ENCODE measurements around the gene GRIN2C.

The GRIN2C gene

GRCh38 chr17:74901353-74902135, 41.9 kb upstream of the GRIN2C start:
- Histone ChIP-seq H3K4me1 (ENCODE audit: insufficient read depth, low read length, poor library complexity, severe bottlenecking) (no peaks in the 10 kb centered on the region), H3K79me2 (ENCODE audit: insufficient read depth, low read length) (no peaks in the 10 kb centered on the region), H3K9me2 (replicated peaks; ENCODE audit: low read depth, low read length) (no peaks in the 10 kb centered on the region), H3K27me3 (ENCODE audit: insufficient read depth, low read length, poor library complexity, severe bottlenecking) (no peaks in the 10 kb centered on the region), H3K9ac (ENCODE audit: low read depth, low read length, poor library complexity, severe bottlenecking) (no peak overlapping the region), H3F3A (ENCODE audit: low read depth) (no peaks in the 10 kb centered on the region), H4K20me1 (ENCODE audit: insufficient read depth, low read length, poor library complexity, severe bottlenecking) (no peaks in the 10 kb centered on the region), H2AFZ (ENCODE audit: low read length) (no peak overlapping the region), H3K4me2 (ENCODE audit: low read depth, low read length, poor library complexity, severe bottlenecking) (no peak overlapping the region), H3K36me3 (ENCODE audit: insufficient read depth, low read length) (no peaks in the 10 kb centered on the region), H3K4me3 (ENCODE audit: low read length, poor library complexity, severe bottlenecking) (no peak overlapping the region), H3K9me3 (ENCODE audit: insufficient read depth, low read depth, low read length) (no peaks in the 10 kb centered on the region)
- TF ChIP-seq, protein P1, sequence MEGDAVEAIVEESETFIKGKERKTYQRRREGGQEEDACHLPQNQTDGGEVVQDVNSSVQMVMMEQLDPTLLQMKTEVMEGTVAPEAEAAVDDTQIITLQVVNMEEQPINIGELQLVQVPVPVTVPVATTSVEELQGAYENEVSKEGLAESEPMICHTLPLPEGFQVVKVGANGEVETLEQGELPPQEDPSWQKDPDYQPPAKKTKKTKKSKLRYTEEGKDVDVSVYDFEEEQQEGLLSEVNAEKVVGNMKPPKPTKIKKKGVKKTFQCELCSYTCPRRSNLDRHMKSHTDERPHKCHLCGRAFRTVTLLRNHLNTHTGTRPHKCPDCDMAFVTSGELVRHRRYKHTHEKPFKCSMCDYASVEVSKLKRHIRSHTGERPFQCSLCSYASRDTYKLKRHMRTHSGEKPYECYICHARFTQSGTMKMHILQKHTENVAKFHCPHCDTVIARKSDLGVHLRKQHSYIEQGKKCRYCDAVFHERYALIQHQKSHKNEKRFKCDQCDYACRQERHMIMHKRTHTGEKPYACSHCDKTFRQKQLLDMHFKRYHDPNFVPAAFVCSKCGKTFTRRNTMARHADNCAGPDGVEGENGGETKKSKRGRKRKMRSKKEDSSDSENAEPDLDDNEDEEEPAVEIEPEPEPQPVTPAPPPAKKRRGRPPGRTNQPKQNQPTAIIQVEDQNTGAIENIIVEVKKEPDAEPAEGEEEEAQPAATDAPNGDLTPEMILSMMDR (conservative IDR thresholded peaks at IDR 0.05; ENCODE audit: low read length), result no peak

- TF ChIP-seq, protein P1 (conservative IDR thresholded peaks at IDR 0.05; ENCODE audit: low read length), result no peak
- TF ChIP-seq EZH2phosphoT487 (IDR thresholded peaks at IDR 0.05; ENCODE audit: borderline replicate concordance), result no peak
- no peak overlapping the region for H3K9ac ChIP-seq (ENCODE audit: low read depth, low read length, poor library complexity, severe bottlenecking)
- H3K79me2 ChIP-seq (ENCODE audit: insufficient read depth, low read length), result no peaks in the 10 kb centered on the region
- H3K9me2 ChIP-seq (replicated peaks; ENCODE audit: low read depth, low read length), result no peaks in the 10 kb centered on the region
- H4K20me1 ChIP-seq (ENCODE audit: insufficient read depth, low read length, poor library complexity, severe bottlenecking), result no peaks in the 10 kb centered on the region
- no peaks in the 10 kb centered on the region for H3F3A ChIP-seq (ENCODE audit: low read depth)
- H3K36me3 ChIP-seq (ENCODE audit: insufficient read depth, low read length), result no peaks in the 10 kb centered on the region
- H3K4me3 ChIP-seq (ENCODE audit: low read length, poor library complexity, severe bottlenecking), result no peak overlapping the region
- H3K9me3 ChIP-seq (ENCODE audit: insufficient read depth, low read depth, low read length), result no peaks in the 10 kb centered on the region
- H3K4me2 ChIP-seq (ENCODE audit: low read depth, low read length, poor library complexity, severe bottlenecking), result no peak overlapping the region
- no peaks in the 10 kb centered on the region for H3K4me1 ChIP-seq (ENCODE audit: insufficient read depth, low read length, poor library complexity, severe bottlenecking)
- H2AFZ ChIP-seq (ENCODE audit: low read length), result no peak overlapping the region
- no peaks in the 10 kb centered on the region for H3K27me3 ChIP-seq (ENCODE audit: insufficient read depth, low read length, poor library complexity, severe bottlenecking)
Measured at GRCh38 chr17:74900208-74900607, 40.5 kb upstream of the GRIN2C start.

DNA sequence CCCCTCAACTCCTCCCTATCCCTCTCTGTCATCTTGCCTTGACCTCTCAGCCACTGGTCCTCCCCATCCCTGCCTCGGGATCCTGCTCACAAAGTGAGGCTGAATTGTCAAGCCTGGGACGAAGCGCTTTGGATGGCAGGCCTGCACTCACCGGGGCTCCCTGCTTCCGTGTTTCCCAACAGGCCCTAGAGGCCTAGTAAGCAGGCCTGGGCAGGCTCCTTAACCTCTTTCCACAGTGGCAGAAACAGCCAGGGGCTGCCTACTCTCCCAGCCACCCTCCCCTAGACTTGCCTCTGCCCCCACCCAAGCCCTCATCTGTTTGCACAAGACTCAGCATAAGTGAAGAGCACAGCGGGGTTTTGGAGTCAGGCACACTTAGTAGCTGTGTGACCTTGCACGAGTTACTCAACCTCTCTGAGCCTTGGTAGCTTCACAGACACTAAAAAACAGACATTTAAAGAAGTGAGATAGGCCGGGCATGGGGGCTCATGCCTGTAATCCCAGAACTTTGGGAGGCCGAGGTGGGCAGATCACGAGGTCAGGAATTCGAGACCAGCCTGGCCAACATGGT, 38.8 kb upstream of the GRIN2C start:
- H3K9me2 ChIP-seq (replicated peaks; ENCODE audit: low read depth, low read length), result no peaks in the 10 kb centered on the region
- no peaks in the 10 kb centered on the region for H3K27me3 ChIP-seq (ENCODE audit: insufficient read depth, low read length, poor library complexity, severe bottlenecking)
- no peaks in the 10 kb centered on the region for H4K20me1 ChIP-seq (ENCODE audit: insufficient read depth, low read length, poor library complexity, severe bottlenecking)

More for the DNA sequence above, 38.8 kb upstream of the GRIN2C start:
- H3K4me2 ChIP-seq (ENCODE audit: low read depth, low read length, poor library complexity, severe bottlenecking), result no peak overlapping the region
- no peak overlapping the region for H3K9ac ChIP-seq (ENCODE audit: low read depth, low read length, poor library complexity, severe bottlenecking)
- no peak overlapping the region for H3K4me3 ChIP-seq (ENCODE audit: low read length, poor library complexity, severe bottlenecking)
- no peaks in the 10 kb centered on the region for H3K36me3 ChIP-seq (ENCODE audit: insufficient read depth, low read length)
- no peaks in the 10 kb centered on the region for H3K4me1 ChIP-seq (ENCODE audit: insufficient read depth, low read length, poor library complexity, severe bottlenecking)
- H3K9me3 ChIP-seq (ENCODE audit: insufficient read depth, low read depth, low read length), result no peaks in the 10 kb centered on the region
- TF ChIP-seq, protein P1 (conservative IDR thresholded peaks at IDR 0.05; ENCODE audit: low read length), result no peak
- TF ChIP-seq EZH2phosphoT487 (IDR thresholded peaks at IDR 0.05; ENCODE audit: borderline replicate concordance), result no peak
- no peak overlapping the region for H2AFZ ChIP-seq (ENCODE audit: low read length)
- no peaks in the 10 kb centered on the region for H3F3A ChIP-seq (ENCODE audit: low read depth)
- no peaks in the 10 kb centered on the region for H3K79me2 ChIP-seq (ENCODE audit: insufficient read depth, low read length)

Data from Loucy (cell line).